ENCODE results near the gene ZGLP1.

DNA sequence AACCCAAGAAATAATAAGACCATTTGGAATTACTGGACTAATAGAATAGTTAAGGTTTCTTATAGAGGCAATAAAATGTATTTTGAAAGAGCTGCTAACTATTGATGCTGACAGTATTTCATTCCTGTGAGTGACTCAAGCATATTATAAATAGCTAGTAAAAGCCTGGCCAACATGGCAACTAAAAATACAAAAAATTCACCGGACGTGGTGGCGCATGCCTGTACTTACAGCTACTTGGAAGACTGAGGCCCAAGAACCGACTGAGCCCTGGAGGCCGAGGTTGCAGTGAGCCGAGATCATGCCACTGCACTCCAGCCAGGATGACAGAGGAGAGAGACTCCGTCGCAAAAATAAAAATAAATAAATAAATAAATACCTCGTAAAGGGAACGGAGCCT, 35.2 kb upstream of the ZGLP1 start:
- TF ChIP-seq, protein P1, sequence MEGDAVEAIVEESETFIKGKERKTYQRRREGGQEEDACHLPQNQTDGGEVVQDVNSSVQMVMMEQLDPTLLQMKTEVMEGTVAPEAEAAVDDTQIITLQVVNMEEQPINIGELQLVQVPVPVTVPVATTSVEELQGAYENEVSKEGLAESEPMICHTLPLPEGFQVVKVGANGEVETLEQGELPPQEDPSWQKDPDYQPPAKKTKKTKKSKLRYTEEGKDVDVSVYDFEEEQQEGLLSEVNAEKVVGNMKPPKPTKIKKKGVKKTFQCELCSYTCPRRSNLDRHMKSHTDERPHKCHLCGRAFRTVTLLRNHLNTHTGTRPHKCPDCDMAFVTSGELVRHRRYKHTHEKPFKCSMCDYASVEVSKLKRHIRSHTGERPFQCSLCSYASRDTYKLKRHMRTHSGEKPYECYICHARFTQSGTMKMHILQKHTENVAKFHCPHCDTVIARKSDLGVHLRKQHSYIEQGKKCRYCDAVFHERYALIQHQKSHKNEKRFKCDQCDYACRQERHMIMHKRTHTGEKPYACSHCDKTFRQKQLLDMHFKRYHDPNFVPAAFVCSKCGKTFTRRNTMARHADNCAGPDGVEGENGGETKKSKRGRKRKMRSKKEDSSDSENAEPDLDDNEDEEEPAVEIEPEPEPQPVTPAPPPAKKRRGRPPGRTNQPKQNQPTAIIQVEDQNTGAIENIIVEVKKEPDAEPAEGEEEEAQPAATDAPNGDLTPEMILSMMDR (IDR thresholded peaks at IDR 0.05): no peak
- no peak for TF ChIP-seq POLR2A (IDR thresholded peaks at IDR 0.05)
